DOHH2 (cell line): ENCODE results near the gene CRAT.
A peak's percentile ranks its signal among the peaks of the same experiment; 100 is the strongest.

Experiments
- H3F3A ChIP-seq: fragments of 200-600 bp; sonication (generic), shearing (Covaris generic); 2 replicates; pipeline ENCODE4 v1.6.0; 2016; ENCODE audit warnings: antibody characterized with exemption, mild to moderate bottlenecking; ENCODE audit not compliant: control insufficient read depth, insufficient read depth
- H3K27ac ChIP-seq: fragments of 200-600 bp; sonication (generic); 2 replicates; pipeline ENCODE4 v1.5.1; 2014; ENCODE audit warnings: low read depth, mild to moderate bottlenecking, low read length, moderate library complexity
- H3K27me3 ChIP-seq: fragments of 200-600 bp; sonication (generic); 2 replicates; pipeline ENCODE4 v1.6.1; 2014; ENCODE audit warnings: mild to moderate bottlenecking, low read length, mixed read lengths; ENCODE audit not compliant: control insufficient read depth
- H3K36me3 ChIP-seq: fragments of 200-600 bp; sonication (generic); 2 replicates; pipeline ENCODE4 v1.6.1; 2014; ENCODE audit warnings: mild to moderate bottlenecking, low read length, moderate library complexity, mixed read lengths; ENCODE audit not compliant: control insufficient read depth
- H3K4me1 ChIP-seq: fragments of 200-600 bp; sonication (generic); 2 replicates; pipeline ENCODE4 v1.6.1; 2014; ENCODE audit warnings: mild to moderate bottlenecking, low read length, mixed read lengths; ENCODE audit not compliant: control insufficient read depth
- H3K4me2 ChIP-seq: fragments of 200-600 bp; sonication (generic); 2 replicates; pipeline ENCODE4 v1.6.0; 2014; ENCODE audit warnings: mild to moderate bottlenecking, low read length, moderate library complexity
- H3K4me3 ChIP-seq: fragments of 200-600 bp; sonication (generic); 2 replicates; pipeline ENCODE4 v1.5.1; 2014; ENCODE audit warnings: mild to moderate bottlenecking, low read length, mixed read lengths
- H3K79me2 ChIP-seq: fragments of 200-600 bp; sonication (generic); 2 replicates; pipeline ENCODE4 v1.6.1; 2014; ENCODE audit warnings: mild to moderate bottlenecking, low read length, mixed read lengths; ENCODE audit not compliant: control insufficient read depth
- H3K9me2 ChIP-seq: fragments of 200-600 bp; sonication (generic); replicated peaks from 2 replicates; pipeline ENCODE4 v1.6.1; 2014; ENCODE audit warnings: mild to moderate bottlenecking, low read length, mixed read lengths; ENCODE audit not compliant: control insufficient read depth
- H3K9me3 ChIP-seq: fragments of 200-600 bp; sonication (generic); 2 replicates; pipeline ENCODE4 v1.6.1; 2014; ENCODE audit warnings: antibody characterized with exemption, low read length, mixed read lengths; ENCODE audit not compliant: control insufficient read depth, insufficient read depth
- H4K20me1 ChIP-seq: fragments of 200-600 bp; sonication (generic); 2 replicates; pipeline ENCODE4 v1.6.0; 2014; ENCODE audit warnings: low read depth, mild to moderate bottlenecking, antibody characterized with exemption, low read length, moderate library complexity; ENCODE audit not compliant: control insufficient read depth, insufficient read depth
- CTCF ChIP-seq: fragments of 200-600 bp; sonication (generic); IDR thresholded peaks from one replicate; pipeline ENCODE4 v1.5.1; 2014; ENCODE audit warnings: antibody characterized with exemption, mild to moderate bottlenecking, low read depth, low read length; ENCODE audit not compliant: poor library complexity, severe bottlenecking
- EZH2phosphoT487 ChIP-seq: fragments of 200-600 bp; sonication (generic); IDR thresholded peaks from 2 replicates; pipeline ENCODE4 v1.6.1; 2017; ENCODE audit warnings: borderline replicate concordance, mild to moderate bottlenecking, antibody characterized with exemption, low read length, moderate library complexity, mixed read lengths

The CRAT gene

GRCh38 chr9:129079829-129080228, 30.8 kb downstream of the CRAT start:
- H3K4me3 ChIP-seq: peak overlapping the region; percentile 89
- H4K20me1 ChIP-seq: peaks cover 8% of the 10 kb centered on the region; the same call in 1 of the 2 replicates
- H3K36me3 ChIP-seq: no peaks in the 10 kb centered on the region
- peak overlapping the region; percentile 99 for H3K4me2 ChIP-seq
- TF ChIP-seq CTCF (no peak), EZH2phosphoT487 (no peak)
- H3K27me3 ChIP-seq: no peaks in the 10 kb centered on the region
- H3K27ac ChIP-seq: no peak overlapping the region
- peaks cover 33% of the 10 kb centered on the region for H3K79me2 ChIP-seq
- peaks cover 19% of the 10 kb centered on the region for H3K4me1 ChIP-seq
- H3F3A ChIP-seq: no peaks in the 10 kb centered on the region
- no peaks in the 10 kb centered on the region for H3K9me3 ChIP-seq
- no peaks in the 10 kb centered on the region for H3K9me2 ChIP-seq

- no peak overlapping the region for H3K4me2 ChIP-seq
- no peaks in the 10 kb centered on the region for H3K27me3 ChIP-seq
- H3K4me1 ChIP-seq: peaks cover 19% of the 10 kb centered on the region
- peaks cover 29% of the 10 kb centered on the region for H3K79me2 ChIP-seq
- peaks cover 8% of the 10 kb centered on the region; the same call in 1 of the 2 replicates for H4K20me1 ChIP-seq
- 0 out of 2 replicates have a peak, but pooled peaks cover 3% of the 10 kb centered on the region for H3F3A ChIP-seq
- no peak overlapping the region for H3K4me3 ChIP-seq
- H3K36me3 ChIP-seq: no peaks in the 10 kb centered on the region
- H3K9me3 ChIP-seq: no peaks in the 10 kb centered on the region
- no peaks in the 10 kb centered on the region for H3K9me2 ChIP-seq
- TF ChIP-seq EZH2phosphoT487 (no peak), CTCF (no peak)
- H3K27ac ChIP-seq: no peak overlapping the region
Observed at GRCh38 chr9:129078691-129079503, 31.7 kb downstream of the CRAT start.

GRCh38 chr9:129077236-129077635, 33.4 kb downstream of the CRAT start:
- Histone ChIP-seq H3K4me3 (no peak overlapping the region), H4K20me1 (peaks cover 8% of the 10 kb centered on the region; the same call in 1 of the 2 replicates), H3K36me3 (no peaks in the 10 kb centered on the region), H3F3A (0 out of 2 replicates have a peak, but pooled peaks cover 3% of the 10 kb centered on the region), H3K27me3 (no peaks in the 10 kb centered on the region), H3K9me2 (no peaks in the 10 kb centered on the region), H3K79me2 (peaks cover 12% of the 10 kb centered on the region), H3K4me2 (no peak overlapping the region), H3K27ac (no peak overlapping the region), H3K9me3 (no peaks in the 10 kb centered on the region), H3K4me1 (peaks cover 15% of the 10 kb centered on the region)
- no peak for TF ChIP-seq EZH2phosphoT487
- no peak for TF ChIP-seq CTCF
